ENCODE measurements around the gene DLX6.

DLX6 gene

GRCh38 chr7:96995406-96996110 is 9.8 kb upstream of the DLX6 start:
- no peak for DNase-seq (ENCODE audit: extremely low read depth, low read depth)
- TF ChIP-seq CTCF (IDR thresholded peaks at IDR 0.05; ENCODE audit: low read depth, low read length, missing control alignments) = no peak
- no peak overlapping the region for H3K4me3 ChIP-seq (replicated peaks; ENCODE audit: low read depth, low read length)

GRCh38 chr7:96996111-96996957 is 9.0 kb upstream of the DLX6 start:
- DNase-seq (ENCODE audit: extremely low read depth, low read depth) = no peak
- no peak overlapping the region for H3K4me3 ChIP-seq (replicated peaks; ENCODE audit: low read depth, low read length)
- TF ChIP-seq CTCF (IDR thresholded peaks at IDR 0.05; ENCODE audit: low read depth, low read length, missing control alignments) = no peak

DNA sequence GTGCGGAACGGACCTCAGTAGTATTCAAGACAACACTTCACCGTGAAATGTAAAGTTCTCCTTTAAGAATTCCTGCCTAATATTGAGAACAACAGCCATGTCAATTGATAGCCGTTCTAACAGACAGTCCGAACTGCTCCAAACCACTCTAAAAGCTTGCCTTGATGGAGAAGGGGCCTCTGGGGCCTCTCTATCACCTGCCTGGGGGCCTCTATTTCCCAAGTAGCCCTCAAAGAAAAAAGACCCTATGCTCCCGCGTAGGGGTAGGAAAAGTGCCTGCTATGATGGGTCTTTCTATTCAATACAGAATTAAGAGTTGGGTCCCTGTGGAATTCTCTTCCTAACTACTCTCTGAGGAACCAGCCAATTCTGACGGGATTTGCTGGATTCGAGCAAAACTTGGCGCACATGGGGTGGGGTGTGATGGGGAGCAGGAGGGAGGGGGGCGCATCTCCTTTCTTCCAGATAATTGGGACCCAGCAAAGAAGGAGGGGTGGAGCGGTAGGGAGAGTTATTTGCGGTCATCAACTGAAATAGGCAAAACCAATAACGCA is 8.3 kb upstream of the DLX6 start:
- no peak overlapping the region for H3K4me3 ChIP-seq (replicated peaks; ENCODE audit: low read depth, low read length)
- no peak for DNase-seq (ENCODE audit: extremely low read depth, low read depth)
- no peak for TF ChIP-seq CTCF (IDR thresholded peaks at IDR 0.05; ENCODE audit: low read depth, low read length, missing control alignments)

- no peak for TF ChIP-seq CTCF (IDR thresholded peaks at IDR 0.05; ENCODE audit: low read depth, low read length, missing control alignments)
- DNase-seq (ENCODE audit: extremely low read depth, low read depth) = no peak
- no peak overlapping the region for H3K4me3 ChIP-seq (replicated peaks; ENCODE audit: low read depth, low read length)
These were observed 7.8 kb upstream of the DLX6 start for GRCh38 chr7:96997512-96998032.

- TF ChIP-seq CTCF (IDR thresholded peaks at IDR 0.05; ENCODE audit: low read depth, low read length, missing control alignments) = no peak
- H3K4me3 ChIP-seq (replicated peaks; ENCODE audit: low read depth, low read length) = no peak overlapping the region
- no peak for DNase-seq (ENCODE audit: extremely low read depth, low read depth)
These were observed 7.0 kb upstream of the DLX6 start for GRCh38 chr7:96998333-96998732.

- no peak for DNase-seq (ENCODE audit: extremely low read depth, low read depth)
- TF ChIP-seq CTCF (IDR thresholded peaks at IDR 0.05; ENCODE audit: low read depth, low read length, missing control alignments) = no peak
- H3K4me3 ChIP-seq (replicated peaks; ENCODE audit: low read depth, low read length) = no peak overlapping the region
These were observed 6.6 kb upstream of the DLX6 start for GRCh38 chr7:96998744-96999143.

All from HFF-Myc (cell line).